HG03045 (cell line): ENCODE data around the gene HES3.

Source experiments
- ATAC-seq: cut with Tn5 transposase; IDR thresholded peaks from one replicate; pipeline ENCODE4 v1.9.1; 2021; ENCODE audit warnings: mild to moderate bottlenecking, moderate library complexity; ENCODE audit not compliant: unreplicated experiment

The HES3 gene

DNA sequence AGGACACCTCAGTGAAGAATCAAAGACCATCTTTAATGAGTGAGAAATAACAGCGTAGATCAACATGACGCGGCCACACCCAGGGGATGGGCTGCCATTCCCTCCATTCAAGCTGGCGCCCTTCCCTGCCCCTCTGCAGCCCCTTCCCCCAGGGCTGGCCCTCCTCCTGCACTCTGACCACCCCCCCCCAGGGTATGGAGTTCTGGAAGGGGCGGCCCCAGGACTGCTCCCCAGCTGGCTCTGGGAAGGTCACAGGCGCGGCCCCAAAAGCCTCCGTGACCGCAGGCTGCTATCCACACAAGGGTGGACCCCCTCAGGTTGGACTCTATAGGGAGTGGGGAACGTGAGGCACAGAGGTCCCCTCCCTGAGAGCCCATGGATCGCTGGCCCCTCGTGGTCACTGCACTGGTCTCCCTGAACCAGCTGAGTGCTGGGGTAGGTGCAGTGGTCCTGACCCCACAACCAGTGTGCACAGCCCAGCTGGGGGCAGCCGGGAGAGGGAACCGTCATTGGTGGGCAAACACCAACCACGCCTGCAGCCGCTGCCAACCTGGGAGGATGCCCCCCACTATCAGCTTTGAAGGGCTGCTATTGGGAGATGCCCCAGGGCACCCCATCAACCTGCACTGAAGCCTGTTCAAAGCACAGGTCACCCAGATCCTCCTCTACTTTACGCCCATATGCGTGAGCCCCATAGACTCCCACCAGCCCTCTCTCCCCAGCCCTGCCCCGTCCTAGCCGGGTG is 33.0 kb downstream of the HES3 start:
- no peak for ATAC-seq

DNA sequence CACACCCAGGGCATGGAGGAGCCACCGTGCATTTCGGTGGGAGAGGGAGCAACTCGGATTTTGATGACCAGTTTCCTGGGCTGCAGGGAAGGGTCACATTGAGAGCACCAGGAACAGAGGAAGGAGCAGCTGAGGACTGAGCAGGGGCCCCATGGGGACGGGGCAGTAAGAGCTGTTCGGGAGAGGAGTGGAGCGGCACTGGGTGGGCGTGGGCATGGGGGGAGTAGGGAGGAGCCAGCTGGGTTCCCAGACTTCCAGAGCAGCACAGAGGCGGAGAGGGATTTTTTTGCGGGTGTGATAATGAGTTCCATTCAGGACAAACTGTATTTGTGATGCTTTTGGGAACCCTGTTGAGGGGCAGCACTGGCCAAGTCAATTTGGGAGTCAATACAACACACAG is 34.3 kb downstream of the HES3 start:
- no peak for ATAC-seq

DNA sequence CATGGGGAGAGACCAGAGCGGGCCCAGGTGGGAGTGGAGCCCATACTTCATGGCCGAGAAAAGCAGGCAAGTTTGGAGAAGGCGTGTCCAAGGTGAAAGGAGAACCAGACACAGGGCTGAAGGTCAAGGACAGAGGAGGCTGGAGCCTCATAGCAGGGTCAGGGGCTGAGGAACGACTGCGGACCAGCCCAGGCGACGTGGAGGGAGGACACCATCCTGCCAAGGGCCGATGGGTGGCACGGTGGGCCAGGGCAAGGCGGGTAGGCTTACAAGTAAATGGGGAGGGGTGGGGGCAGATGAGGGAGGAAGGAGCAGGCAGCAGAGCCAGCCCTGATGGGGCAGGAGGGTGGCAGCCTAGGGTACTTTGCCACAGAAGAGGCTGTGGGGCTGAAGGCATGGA is 35.1 kb downstream of the HES3 start:
- ATAC-seq, result no peak

DNA sequence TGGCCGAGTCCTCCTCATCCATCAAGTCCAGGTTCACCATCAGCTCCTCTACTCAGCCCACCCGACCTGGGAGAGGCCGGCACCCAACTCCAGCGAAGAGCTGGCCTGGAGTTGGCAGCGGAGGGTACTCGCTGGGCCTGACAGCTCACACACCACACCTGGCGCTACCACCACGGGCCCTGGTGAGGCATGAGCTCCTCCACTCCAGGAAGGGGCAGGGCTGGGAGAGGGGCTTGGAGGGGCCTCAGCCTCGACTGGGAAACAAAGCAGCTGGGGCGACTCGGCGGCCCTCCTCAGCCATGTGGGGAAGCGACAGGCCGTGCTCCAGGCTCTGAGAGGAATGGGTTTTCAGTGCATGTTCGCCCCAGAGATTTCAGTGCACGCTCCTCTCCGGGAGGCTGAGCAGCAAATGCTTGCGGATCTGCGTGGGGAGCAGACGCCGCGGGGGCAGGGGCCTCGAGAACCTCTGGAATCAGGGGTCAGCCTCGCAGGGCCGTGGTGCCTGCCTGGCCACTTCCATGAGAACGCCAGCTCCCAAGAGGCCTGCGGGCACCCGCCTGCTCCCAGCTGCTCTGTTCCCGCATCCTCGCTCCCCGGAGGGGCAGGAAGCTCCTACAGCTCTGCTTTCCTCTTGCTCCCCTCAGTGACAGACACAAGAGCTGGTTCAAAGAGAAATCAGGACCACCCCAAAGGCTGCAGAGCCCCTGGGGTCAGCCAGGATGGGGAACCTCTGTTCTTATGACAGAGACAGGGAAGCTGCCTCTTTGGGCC is 35.8 kb downstream of the HES3 start:
- no peak for ATAC-seq

DNA sequence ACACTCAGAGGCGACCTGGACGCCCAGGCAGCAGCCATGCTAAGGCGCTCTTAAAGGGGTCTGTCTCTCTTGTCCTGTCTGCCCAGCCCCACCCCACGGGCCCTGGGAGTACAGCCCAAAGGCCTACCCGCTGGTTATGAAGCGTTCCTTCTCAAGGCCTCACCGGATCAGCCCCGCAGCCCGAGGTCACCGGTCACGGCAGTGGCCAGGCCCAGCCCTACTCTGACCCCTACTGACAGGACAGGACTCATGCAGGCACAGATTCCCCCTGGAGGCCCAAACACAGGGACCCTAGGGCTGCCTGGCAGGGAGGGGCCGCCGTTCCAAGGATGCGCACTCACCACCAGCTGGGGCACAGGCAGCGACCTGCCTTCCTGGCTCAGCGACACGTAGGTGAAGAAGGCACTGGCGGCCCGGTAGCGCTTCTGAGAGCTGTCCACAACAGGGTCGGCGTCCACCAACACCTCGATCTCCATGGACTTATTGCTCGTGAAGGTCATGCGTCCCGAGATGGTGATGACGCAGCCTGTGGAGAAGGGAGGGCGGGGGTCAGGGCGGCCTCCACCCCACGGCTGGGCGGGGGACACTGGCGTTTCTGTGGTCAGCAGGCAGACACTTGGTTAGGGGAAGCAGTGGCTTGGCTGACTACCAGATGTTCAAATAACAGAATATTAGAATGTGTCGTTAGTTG is 36.9 kb downstream of the HES3 start:
- no peak for ATAC-seq

DNA sequence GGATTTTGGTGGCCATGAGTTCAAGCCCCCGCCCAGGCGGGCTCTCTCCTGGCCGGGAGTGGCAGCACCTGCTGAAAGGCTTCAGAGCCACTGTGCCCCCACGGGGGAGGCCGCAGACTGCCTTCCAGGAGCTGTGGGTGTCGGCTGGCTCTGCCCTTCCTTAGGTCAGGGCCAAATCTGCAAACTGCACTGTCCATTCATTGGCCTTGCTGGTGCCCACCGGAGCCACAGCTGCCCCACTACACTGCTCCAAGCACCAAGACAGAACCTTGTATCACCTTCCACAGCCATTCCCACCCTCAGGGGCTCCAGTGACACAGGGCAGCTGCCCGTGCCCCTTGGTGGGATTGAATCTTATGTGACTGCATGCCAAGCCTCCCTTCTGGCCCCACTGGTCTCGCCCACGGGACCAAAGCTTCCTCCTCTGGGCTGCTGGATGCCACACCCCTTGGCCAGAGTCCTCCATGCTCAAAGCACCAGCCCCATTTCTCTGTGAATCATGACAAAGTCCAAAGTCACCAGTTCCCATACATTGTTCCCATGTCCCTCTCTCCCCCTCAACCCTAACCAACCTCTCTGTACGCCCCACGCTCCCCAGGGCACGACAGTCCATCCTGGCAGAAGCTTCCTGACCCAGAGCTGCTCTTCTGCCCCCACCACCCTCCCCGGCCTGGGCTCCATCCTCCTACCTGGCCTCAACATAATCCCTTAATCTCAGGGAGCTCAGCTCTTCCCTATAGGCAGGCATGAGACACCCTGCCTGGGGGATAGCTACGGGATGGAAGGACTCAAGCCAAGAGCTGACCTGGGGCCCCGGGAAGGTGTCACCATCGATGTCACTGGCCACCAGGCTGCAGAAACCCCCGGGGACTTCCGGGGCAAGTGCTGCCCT is 37.8 kb downstream of the HES3 start:
- no peak for ATAC-seq

DNA sequence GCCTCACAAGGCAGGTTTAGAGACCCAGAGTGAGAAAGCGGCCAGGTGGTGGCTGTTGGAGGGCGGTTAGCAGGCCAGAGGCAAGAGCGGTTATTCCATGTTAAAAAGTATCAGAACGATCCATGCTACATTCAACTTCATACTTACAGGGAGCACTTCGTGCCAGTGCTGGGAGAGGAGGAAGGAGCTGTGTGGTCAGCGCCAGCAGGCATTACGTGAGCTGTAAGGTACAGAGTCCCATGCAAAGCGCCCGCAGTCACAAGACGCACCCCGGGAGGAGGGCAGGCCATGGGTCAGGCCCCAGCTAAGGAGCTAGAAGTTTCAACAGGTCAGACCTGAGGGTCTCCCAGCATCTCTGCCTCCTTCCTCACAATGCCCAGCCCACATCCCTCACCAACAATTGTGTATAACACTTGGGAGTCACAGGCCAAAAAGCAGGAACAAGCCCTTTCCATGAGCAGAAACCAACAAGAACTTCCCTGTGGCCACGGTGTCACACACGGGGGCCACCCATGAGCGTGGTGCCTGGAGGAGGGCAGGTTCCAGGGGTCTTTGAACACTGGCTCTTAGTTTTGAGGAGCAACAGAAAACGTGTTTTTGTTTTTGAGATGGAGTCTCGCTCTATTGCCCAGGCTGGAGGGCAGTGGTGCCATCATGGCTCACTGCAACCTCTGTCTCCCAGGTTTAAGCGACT is 38.7 kb downstream of the HES3 start:
- no peak for ATAC-seq

DNA sequence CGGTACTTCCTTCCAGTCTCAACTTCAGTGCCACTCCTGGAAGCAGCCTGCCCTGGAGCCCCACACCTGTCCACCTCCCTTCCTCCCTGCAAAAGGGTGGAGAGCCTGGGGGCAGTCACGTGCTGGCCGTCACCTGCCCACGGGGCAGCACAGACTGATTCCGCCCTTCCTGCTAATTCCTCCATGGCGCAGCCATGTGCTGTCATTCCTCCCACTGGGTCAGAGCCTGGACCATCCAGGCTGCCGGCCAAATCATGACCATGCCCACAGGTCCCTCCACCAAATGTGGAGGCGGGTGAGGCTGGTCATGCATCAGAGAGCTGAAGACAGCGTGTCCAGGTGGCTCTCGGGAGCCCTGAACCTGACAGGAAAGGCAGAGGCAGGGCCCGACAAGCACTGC is 41.4 kb downstream of the HES3 start:
- no peak for ATAC-seq

DNA sequence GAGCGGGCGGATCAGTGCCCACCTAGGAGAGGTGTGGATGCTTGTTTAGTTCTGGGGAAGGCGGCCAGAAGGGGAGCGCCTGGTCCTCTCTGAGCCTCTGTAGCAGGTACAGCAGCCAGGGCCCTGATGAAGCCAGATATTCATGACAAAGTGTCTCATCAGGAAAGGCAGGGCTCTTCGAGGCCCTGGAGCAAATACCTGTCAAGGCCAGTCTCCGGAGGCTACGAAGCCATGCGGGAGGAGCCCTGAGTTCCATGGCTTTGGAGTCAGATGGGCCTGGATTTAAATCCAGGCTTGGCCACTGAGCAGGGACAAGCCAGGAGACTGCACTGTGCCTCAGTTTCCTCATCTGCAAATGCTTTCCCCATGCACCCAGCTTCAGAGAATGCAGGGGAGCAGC is 42.3 kb downstream of the HES3 start:
- ATAC-seq, result no peak

DNA sequence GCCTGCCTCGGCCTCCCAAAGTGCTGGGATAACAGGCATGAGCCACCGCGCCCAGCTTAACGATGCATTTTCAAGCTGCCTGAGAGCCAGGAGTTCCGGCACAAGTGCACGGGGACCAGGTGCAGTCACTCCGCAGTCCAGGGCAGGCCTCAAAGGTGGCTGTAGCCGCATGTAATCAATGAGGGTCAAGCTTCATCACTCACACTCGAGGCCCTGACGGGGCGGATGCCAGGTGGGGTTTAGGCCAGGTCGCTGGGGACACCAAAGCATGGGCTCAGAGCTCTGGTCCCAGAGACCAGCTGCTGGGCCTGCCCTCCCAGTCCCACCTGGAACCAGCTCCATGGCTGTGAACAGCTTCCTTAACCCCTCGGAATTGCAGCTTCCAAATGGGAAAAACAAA is 43.0 kb downstream of the HES3 start:
- ATAC-seq, result no peak

DNA sequence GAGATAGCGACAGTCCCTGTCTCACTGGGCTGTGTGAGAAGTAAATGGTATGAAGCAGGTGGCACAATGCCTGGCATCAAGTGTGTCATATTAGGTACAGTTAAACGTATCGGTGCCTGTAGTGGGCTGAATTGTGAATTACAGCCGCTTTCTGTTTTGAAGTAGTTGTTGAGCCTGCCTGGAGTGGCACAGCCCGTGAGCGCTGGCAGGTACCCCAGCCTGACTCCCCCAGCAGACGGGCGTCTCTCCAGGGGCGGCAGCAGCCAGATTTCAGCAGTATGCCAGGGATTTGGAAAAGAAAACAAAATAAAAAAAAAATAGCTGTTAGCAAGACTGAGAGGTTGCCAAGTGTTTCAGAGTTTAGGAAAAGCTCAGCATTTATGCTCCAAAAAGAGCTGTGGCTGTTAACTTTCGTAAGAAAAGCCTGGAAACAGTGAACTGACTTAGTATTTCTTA is 43.5 kb downstream of the HES3 start:
- ATAC-seq, result no peak

DNA sequence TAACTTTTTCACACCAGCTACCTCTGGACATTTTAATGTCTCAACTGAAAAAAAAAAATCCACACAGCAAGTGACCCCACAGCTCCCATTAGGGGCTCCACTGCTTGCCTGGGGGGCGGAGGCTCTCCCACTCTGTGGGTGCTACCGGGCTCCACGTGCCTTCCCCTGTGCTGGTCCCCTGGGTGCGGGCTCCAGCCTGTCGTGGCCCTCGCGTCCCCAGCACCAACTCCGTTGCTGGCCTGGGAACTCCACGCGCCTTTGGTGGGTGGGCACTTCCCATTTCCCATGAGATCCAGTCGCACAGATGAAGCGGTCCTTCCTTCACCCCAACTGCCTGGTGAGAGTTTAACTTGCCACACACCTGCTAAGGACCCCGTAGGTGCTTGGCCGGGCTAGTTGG is 44.0 kb downstream of the HES3 start:
- ATAC-seq, result no peak

DNA sequence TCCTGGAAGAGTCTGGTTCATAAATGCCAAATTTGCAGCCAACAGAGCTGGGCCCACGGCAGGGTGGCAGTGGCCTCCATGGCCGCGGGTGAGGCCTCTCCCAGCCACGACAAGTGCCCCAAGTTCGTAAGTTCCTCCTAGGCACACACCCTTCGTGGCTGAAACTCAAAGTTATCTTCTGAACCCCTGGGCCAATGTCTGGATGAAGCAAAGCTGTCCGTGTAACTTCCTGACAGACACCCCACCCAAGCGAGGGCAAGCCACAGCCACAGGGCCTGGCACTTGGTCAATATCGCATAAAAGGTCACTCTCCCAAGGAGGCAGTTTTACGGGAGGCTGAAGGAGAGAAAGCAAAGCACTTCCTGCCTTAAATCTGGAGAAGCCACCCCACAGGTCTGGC is 44.7 kb downstream of the HES3 start:
- no peak for ATAC-seq

DNA sequence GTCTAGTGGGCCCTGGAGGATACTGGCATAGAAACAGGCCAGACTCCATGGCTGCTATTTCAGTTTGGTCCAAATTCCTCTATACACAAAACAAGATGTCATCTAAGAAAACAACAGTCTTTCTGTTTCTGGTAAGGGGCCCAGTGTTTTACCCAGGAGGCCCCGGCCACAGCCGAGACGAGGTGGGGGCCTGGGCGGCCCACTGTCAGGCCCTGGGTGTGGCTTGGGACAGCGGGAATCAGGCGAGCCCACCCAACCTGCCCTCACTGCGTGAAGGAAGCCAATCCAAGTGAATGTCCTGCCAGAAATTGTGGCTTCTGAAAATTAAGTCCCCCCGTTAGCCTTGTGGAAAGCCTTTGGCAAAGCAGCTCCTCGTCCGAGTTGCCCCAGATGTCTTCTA is 48.1 kb downstream of the HES3 start:
- no peak for ATAC-seq

DNA sequence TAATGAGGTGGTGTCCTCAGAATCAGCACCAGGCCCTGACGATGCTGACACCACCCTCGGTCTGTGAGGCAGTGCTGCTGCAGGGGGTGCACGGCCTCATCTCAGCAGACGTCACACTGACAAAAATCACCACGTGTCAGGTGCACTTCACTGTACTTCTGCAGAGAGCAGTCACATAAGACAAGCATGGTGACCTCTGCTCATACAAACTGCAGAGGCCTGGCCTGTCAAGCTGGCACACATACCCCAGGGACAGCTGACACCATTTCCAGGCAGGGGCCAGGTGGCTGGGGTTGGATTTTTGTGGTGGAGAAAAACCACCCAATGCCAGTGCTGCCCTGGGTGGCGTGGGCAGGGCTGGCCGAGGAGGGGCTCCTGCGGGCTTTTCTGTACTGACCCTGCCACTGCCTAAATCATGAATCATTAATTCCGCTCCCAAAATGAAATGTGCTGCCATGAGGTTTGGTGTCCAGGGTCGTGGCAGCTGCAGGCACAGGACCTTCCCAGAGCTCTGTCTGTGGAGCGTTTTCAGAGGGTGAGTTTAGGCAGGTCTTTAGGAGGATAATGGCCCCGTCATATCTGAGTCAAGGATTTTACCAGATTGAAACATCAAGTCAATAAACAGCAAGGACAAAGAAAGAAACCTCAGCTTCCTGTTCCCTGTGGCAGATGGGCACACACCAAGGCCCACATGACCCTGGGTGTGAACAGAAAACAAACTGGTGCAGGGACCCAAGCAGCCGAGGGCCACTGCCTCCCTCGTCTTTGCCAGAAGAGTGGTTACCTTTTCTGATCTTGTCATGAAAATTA is 50.3 kb downstream of the HES3 start:
- no peak for ATAC-seq

DNA sequence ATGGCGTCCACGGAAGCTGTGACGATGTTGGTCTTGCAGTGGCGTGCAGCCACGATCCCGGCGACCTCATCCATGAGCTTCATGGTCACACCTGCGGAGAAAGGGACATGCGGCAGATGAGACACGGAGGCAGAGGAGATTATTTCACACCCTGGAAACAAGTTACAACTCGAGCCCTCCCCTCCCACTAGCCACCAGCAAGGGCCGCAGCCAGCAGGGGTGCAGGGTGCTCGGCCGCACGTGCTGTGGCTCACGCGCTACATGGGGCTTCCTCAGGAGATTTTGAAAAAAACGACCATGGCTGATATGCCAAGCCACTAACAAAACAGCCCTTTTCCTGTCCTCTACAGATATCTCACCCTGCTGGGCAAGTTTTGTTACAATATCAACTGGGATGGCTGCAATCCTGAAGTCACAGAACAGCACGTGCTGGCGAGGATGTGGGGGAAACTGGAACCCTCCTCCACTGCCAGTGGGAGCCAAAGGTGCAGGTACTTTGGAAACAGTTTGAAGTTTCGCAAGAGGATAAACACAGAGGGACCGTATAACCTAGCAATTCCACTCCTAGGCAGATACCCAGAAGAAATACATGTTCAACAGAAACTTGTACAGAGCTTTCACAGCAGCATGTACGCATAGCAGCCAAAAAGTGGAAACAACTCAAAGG is 51.0 kb downstream of the HES3 start:
- ATAC-seq, result no peak
